Duodenal mucosa (tissue), 2 donors: ENCODE data around the gene CRB1.

Source experiments
- H3K27ac ChIP-seq: one replicate; pipeline ENCODE4 v1.7.0; 2013; ENCODE audit warnings: low read depth, low read length
- H3K27me3 ChIP-seq, 2 donors: one replicate each; pipeline ENCODE4 v1.7.0; 2013; ENCODE audit warnings: low read length in 2 of 2, control low read depth in 1 of 2; ENCODE audit not compliant: insufficient read depth in 2 of 2, control insufficient read depth in 1 of 2
- H3K36me3 ChIP-seq, 2 donors: one replicate each; pipeline ENCODE4 v1.7.0; 2013; ENCODE audit warnings: low read length in 2 of 2, control low read depth in 1 of 2; ENCODE audit not compliant: insufficient read depth in 2 of 2, control insufficient read depth in 1 of 2
- H3K4me1 ChIP-seq, 2 donors: one replicate each; pipeline ENCODE4 v1.7.0; 2013; ENCODE audit warnings: low read length in 2 of 2, control low read depth in 1 of 2; ENCODE audit not compliant: insufficient read depth in 2 of 2, control insufficient read depth in 1 of 2
- H3K4me3 ChIP-seq, 2 donors: one replicate each; pipeline ENCODE4 v1.7.0; 2013; ENCODE audit warnings: low read length in 2 of 2, low read depth in 1 of 2
- H3K9ac ChIP-seq, 2 donors: one replicate each; pipeline ENCODE4 v1.7.0; 2013; ENCODE audit warnings: low read length in 2 of 2, low read depth in 1 of 2
- H3K9me3 ChIP-seq, 2 donors: one replicate each; pipeline ENCODE4 v1.7.0; 2013; ENCODE audit warnings: low read length in 2 of 2, control low read depth in 1 of 2; ENCODE audit not compliant: control insufficient read depth in 1 of 2

The CRB1 gene

DNA sequence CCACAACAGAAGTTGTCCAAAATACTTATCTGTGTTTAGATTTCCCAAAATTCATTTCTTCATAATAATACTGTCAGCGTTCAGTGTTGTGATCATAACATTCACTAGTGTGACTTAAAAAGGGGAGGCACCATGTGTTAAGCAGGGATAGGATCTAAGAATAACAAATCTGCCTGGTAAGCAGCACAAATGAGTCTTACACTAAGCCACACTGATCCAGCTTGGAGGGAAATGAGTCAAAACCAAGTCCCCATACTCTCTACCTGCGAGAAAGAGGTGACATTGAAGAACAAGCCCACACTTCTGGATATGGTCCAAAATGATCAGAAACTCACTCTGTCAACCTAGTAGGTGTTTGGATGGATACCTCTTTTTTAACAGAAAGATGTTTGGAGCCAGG is 145.5 kb downstream of the CRB1 start:
- Histone ChIP-seq H3K4me3 (no peak overlapping the region), H3K27me3 (no peaks in the 10 kb centered on the region), H3K9ac (no peak overlapping the region), H3K27ac (no peak overlapping the region), H3K4me1 (no peaks in the 10 kb centered on the region), H3K36me3 (no peaks in the 10 kb centered on the region), H3K9me3 (no peaks in the 10 kb centered on the region)

DNA sequence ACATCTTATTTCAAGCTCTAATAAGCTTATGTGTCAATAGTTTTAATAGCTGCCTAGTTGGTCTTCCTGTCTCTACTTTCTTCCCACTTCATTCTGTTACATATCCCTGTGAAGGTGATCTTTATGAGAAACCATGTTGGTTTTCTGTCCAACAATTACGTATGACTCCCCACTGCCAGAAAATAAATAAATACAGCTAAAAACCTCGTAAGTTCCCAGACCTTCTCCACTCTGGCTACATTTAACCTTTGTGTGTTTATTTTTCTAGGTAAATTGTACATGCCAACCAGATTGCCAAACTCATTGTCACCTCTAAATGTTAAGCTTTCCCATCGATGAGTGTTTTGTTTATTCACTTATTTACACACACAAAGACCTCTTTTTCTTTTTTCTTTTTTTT is 147.2 kb downstream of the CRB1 start:
- Histone ChIP-seq H3K4me1 (no peaks in the 10 kb centered on the region), H3K9me3 (no peaks in the 10 kb centered on the region), H3K27me3 (no peaks in the 10 kb centered on the region), H3K9ac (no peak overlapping the region), H3K36me3 (no peaks in the 10 kb centered on the region), H3K4me3 (no peak overlapping the region), H3K27ac (no peak overlapping the region)

DNA sequence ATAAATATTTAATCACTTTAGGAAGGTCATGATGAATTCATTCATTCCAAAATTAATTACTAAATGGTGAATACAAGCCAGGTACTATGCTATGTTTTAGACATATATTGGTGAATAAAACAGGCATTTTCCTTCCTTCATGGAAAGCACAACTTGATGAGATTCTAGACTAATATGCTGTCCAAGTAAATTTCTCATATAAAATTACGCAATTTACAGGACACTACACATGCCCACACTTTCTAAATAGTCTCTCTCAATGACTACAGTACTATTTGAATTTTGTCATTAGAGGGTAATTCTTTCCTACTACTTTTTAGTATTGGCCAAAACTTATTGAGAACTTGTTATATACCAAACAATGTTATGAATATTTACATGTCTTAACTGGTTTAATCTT is 150.6 kb downstream of the CRB1 start:
- H3K9me3 ChIP-seq: no peaks in the 10 kb centered on the region
- H3K27ac ChIP-seq: no peak overlapping the region
- H3K4me3 ChIP-seq: no peak overlapping the region
- no peaks in the 10 kb centered on the region for H3K36me3 ChIP-seq
- H3K9ac ChIP-seq: no peak overlapping the region
- H3K27me3 ChIP-seq: no peaks in the 10 kb centered on the region
- H3K4me1 ChIP-seq: no peaks in the 10 kb centered on the region

DNA sequence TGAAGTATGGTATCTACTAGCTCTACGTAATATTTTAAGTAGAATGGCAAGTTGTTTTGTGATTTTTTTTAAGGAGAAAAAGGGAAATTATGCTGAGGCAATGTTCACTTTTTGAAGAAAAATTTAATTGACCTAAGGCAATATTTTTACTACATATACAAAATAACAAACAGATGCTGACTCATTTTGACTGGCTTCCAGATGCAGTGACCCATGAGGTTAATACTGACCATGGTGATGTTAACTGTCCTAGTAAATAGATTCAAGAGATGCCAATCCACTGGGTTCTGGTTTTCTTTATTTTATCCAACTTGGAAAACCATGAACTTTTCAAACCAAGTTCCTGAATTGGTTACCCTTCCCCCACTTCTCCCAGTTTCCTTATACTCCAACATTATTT is 154.9 kb downstream of the CRB1 start:
- no peaks in the 10 kb centered on the region for H3K9me3 ChIP-seq
- H3K9ac ChIP-seq: no peak overlapping the region
- no peaks in the 10 kb centered on the region for H3K36me3 ChIP-seq
- H3K27ac ChIP-seq: no peak overlapping the region
- no peaks in the 10 kb centered on the region for H3K27me3 ChIP-seq
- no peaks in the 10 kb centered on the region for H3K4me1 ChIP-seq
- H3K4me3 ChIP-seq: no peak overlapping the region

DNA sequence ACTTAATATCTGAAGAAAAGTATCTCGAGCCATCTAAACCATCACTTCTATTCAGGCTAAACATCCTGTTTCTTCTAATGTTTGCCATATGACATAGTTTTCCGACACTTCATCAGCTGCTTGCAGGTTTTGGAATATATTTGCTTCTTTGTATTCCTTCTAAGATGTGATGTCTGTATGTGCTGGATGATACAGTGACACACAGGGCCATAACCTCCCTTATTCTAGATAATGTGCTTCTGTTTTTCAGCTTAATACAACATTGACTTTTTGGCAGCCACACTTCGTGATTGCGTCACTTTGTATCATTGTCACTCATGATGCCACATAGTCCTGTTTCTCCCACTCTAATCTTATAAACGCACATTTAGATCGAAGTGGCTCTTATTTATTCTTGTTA is 156.3 kb downstream of the CRB1 start:
- Histone ChIP-seq H3K4me3 (no peak overlapping the region), H3K4me1 (no peaks in the 10 kb centered on the region), H3K9ac (no peak overlapping the region), H3K27me3 (no peaks in the 10 kb centered on the region), H3K27ac (no peak overlapping the region), H3K9me3 (no peaks in the 10 kb centered on the region), H3K36me3 (no peaks in the 10 kb centered on the region)

DNA sequence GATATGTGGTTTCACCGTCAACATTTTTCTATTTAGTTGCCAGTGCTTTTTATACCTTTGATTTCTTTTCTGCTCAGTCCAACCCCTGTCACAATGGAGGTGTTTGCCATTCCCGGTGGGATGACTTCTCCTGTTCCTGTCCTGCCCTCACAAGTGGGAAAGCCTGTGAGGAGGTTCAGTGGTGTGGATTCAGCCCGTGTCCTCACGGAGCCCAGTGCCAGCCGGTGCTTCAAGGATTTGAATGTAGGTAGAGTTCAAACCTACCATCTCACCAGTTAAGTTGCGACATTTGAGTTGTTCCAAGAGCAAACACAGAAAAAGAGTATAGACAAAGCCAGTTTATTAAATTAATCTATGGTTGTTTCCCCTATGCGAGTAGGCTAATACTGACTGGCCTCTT is 161.3 kb downstream of the CRB1 start:
- Histone ChIP-seq H3K9me3 (no peaks in the 10 kb centered on the region), H3K4me1 (no peaks in the 10 kb centered on the region), H3K27me3 (no peaks in the 10 kb centered on the region), H3K36me3 (no peaks in the 10 kb centered on the region), H3K4me3 (no peak overlapping the region), H3K27ac (no peak overlapping the region), H3K9ac (no peak overlapping the region)

DNA sequence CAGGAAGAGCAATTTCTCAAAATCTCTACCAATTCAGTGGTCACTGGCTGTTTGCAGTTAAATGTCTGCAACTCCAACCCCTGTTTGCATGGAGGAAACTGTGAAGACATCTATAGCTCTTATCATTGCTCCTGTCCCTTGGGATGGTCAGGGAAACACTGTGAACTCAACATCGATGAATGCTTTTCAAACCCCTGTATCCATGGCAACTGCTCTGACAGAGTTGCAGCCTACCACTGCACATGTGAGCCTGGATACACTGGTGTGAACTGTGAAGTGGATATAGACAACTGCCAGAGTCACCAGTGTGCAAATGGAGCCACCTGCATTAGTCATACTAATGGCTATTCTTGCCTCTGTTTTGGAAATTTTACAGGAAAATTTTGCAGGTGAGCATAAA is 167.2 kb downstream of the CRB1 start:
- no peaks in the 10 kb centered on the region for H3K9me3 ChIP-seq
- H3K27ac ChIP-seq: no peak overlapping the region
- no peak overlapping the region for H3K9ac ChIP-seq
- no peaks in the 10 kb centered on the region for H3K4me1 ChIP-seq
- H3K27me3 ChIP-seq: no peaks in the 10 kb centered on the region
- no peak overlapping the region for H3K4me3 ChIP-seq
- no peaks in the 10 kb centered on the region for H3K36me3 ChIP-seq

DNA sequence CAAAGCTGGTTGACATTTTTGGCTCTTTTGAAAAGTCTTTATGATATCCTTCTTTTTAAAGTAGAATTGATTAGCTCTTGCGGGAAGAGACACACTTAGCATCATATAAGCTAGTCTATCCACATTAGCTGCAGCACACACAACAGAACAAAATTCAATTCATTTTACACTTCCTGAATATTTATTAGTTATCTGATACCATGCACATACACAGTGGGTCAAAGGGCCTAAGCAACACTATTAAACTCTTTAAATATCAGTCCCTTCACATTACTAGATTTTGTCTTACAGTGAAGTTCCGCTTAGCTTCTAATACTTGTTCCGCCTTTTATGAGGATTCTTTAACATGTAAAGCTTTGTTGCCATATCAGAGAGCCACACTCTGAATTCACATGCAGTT is 169.5 kb downstream of the CRB1 start:
- H3K4me1 ChIP-seq: no peaks in the 10 kb centered on the region
- no peak overlapping the region for H3K4me3 ChIP-seq
- no peak overlapping the region for H3K27ac ChIP-seq
- H3K9ac ChIP-seq: no peak overlapping the region
- H3K36me3 ChIP-seq: no peaks in the 10 kb centered on the region
- no peaks in the 10 kb centered on the region for H3K9me3 ChIP-seq
- H3K27me3 ChIP-seq: no peaks in the 10 kb centered on the region

DNA sequence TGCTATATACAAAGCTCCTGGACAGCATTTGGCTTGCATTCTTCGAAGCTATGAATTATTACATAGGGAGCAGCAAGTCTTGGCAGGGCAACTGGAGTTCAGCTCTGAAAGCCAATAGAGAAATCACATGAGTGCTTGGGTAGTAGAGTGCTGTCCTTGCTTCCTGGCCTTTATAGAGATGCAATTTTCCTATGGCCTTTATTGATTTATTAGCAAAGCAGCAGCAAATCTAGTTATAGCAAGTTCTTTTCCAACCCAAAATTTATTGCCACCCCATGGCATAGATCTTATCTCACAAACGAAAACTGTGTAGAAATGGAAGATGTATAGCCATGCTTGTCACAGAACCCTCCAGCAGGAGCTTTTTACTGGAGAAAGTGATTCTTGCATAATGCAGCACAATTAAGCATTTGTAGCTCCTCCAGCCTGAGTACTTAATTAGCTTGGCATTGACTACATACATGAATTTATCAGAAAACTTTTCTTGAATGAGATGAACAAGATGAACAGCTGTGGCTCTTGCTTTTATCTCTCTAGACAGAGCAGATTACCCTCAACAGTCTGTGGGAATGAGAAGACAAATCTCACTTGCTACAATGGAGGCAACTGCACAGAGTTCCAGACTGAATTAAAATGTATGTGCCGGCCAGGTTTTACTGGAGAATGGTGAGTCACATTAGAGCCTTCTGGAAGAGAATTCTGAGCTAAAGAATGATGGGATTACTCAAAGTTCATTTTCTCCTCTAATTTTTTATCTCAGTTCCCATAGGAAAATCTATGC is 170.1 kb downstream of the CRB1 start:
- H3K9ac ChIP-seq: no peak overlapping the region
- H3K4me3 ChIP-seq: no peak overlapping the region
- no peaks in the 10 kb centered on the region for H3K9me3 ChIP-seq
- H3K27me3 ChIP-seq: no peaks in the 10 kb centered on the region
- no peaks in the 10 kb centered on the region for H3K4me1 ChIP-seq
- no peak overlapping the region for H3K27ac ChIP-seq
- H3K36me3 ChIP-seq: no peaks in the 10 kb centered on the region

DNA sequence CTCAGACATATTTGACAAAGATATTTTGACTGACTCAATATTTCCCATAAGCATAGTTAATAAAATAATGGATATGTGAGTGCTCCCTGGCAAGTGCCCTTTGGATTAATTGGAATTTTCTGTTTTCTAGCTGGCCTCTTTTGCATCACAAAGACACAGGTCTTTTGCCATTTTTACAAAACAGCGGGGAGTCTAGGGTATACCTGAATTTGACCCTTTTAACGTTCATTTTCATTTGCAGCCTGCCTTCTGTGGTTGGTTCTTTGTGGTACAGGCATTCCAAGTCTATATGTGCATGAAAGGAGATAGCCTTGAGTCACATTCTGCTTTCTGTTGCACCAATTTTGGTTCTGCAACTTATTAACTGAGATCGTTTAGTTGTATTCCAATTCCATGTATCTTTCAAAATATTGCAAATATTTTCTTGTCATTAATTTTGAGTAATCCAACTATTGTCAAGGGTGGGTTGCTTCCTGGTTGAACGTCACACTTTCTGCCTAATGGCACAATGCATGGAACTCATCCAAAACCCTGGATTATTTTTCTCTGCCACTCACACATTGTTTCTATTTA is 171.7 kb downstream of the CRB1 start:
- no peaks in the 10 kb centered on the region for H3K27me3 ChIP-seq
- no peak overlapping the region for H3K27ac ChIP-seq
- H3K4me1 ChIP-seq: no peaks in the 10 kb centered on the region
- H3K4me3 ChIP-seq: no peak overlapping the region
- H3K36me3 ChIP-seq: no peaks in the 10 kb centered on the region
- H3K9me3 ChIP-seq: no peaks in the 10 kb centered on the region
- H3K9ac ChIP-seq: no peak overlapping the region
